ENCODE results near the gene PSMF1. TPM values are rescaled to one million over a fixed set of nuclear protein-coding genes. Genes with fewer than 3 reads are reported as not detected.

PSMF1 gene
- total and polyA plus RNA-seq, 2 of the 4 experiments (the other 2 are of a cell fraction): 93.6 to 109 TPM

DNA sequence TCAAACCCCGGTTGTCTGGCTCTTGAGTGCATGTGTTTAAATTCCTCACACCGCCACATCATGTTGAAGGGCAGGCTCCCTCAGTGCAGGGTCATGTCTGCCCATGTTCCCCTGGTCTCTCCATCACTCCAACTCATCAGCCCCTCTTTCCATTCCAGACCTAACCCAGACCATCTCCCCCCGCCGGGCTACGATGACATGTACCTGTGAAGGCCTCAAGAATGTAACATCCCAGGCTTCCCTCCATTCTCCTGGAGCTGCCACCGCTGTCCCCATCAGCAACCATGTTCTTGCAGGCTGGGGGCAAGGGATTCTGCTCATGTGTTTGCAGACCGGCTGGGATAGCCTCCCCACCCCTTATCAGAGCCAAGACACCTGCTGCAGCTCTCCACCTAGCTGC is 46.5 kb downstream of the PSMF1 start:
- no peak overlapping the region for H2BK15ac ChIP-seq (ENCODE audit: low read depth, low read length)
- no peak overlapping the region for H4K5ac ChIP-seq (ENCODE audit: low read depth, low read length)
- POLR2A ChIA-PET (ENCODE audit: unreplicated experiment): no interaction called here
- intact Hi-C loops (cut with micrococcal nuclease): no loop called here
- H3K9me1 ChIP-seq (ENCODE audit: insufficient read depth, low read length): peaks cover 26% of the 10 kb centered on the region
- no peak overlapping the region for H4K8ac ChIP-seq (ENCODE audit: low read depth in 2 of 2, low read length in 2 of 2)
- H2AK5ac ChIP-seq (ENCODE audit: low read depth, low read length): no peak overlapping the region
- TSS peak; percentile 63 for BruUV-seq (replicated peaks)
- H2AK9ac ChIP-seq (replicated peaks; ENCODE audit: low read depth, low read length, poor library complexity): no peak overlapping the region
- DNase-seq (no peak), ATAC-seq (ENCODE audit: low read depth) (no peak)
- H2AFZ ChIP-seq (replicated peaks; ENCODE audit: low read length, poor library complexity): no peak overlapping the region
- H3K9ac ChIP-seq (ENCODE audit: low read depth, low read length): no peak overlapping the region
- H3K18ac ChIP-seq (ENCODE audit: low read depth, low read length): no peak overlapping the region
- no peak overlapping the region for H3K56ac ChIP-seq (ENCODE audit: extremely low read depth, insufficient read depth, low read length)
- TF ChIP-seq, protein P1, sequence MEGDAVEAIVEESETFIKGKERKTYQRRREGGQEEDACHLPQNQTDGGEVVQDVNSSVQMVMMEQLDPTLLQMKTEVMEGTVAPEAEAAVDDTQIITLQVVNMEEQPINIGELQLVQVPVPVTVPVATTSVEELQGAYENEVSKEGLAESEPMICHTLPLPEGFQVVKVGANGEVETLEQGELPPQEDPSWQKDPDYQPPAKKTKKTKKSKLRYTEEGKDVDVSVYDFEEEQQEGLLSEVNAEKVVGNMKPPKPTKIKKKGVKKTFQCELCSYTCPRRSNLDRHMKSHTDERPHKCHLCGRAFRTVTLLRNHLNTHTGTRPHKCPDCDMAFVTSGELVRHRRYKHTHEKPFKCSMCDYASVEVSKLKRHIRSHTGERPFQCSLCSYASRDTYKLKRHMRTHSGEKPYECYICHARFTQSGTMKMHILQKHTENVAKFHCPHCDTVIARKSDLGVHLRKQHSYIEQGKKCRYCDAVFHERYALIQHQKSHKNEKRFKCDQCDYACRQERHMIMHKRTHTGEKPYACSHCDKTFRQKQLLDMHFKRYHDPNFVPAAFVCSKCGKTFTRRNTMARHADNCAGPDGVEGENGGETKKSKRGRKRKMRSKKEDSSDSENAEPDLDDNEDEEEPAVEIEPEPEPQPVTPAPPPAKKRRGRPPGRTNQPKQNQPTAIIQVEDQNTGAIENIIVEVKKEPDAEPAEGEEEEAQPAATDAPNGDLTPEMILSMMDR (conservative IDR thresholded peaks at IDR 0.05; ENCODE audit: low read depth, low read length): no peak
- TF ChIP-seq CHD1 (IDR thresholded peaks at IDR 0.05; ENCODE audit: low read depth, low read length): no peak
- H4K91ac ChIP-seq (ENCODE audit: insufficient read depth, low read depth, low read length): no peak overlapping the region
- peaks cover 16% of the 10 kb centered on the region; the same call in 1 of the 2 replicates for H4K20me1 ChIP-seq (ENCODE audit: insufficient read depth, low read length)
- no peak overlapping the region for H2BK20ac ChIP-seq (ENCODE audit: low read depth, low read length)
- no peak overlapping the region for H2BK120ac ChIP-seq (ENCODE audit: low read depth, low read length)
- 93% methylated on average over 3 of the region's 7 CpGs; no CpG with 5 or more reads in 1 of the 2 experiments for WGBS, 2 experiments (ENCODE audit: extremely low coverage in 2 of 2, insufficient read length in 1 of 2)
- no peak overlapping the region for H3K14ac ChIP-seq (replicated peaks; ENCODE audit: low read depth, low read length)
- dilution Hi-C loops (cut with HindIII; ENCODE audit: low sequenced_read_pairs, unreplicated experiment): no loop called here
- no peak overlapping the region for H2BK5ac ChIP-seq (ENCODE audit: low read depth, low read length, poor library complexity, severe bottlenecking)
- H3K4me3 ChIP-seq (ENCODE audit: insufficient read depth, low read depth, low read length): no peak overlapping the region
- in situ Hi-C loops (cut with MboI; ENCODE audit: low sequenced_read_pairs): no loop called here
- H3K23ac ChIP-seq (ENCODE audit: low read depth, low read length): no peak overlapping the region
- H3K4me1 ChIP-seq (ENCODE audit: control insufficient read depth, insufficient read depth, low read length): no peaks in the 10 kb centered on the region
- no peaks in the 10 kb centered on the region for H3K9me3 ChIP-seq (ENCODE audit: control insufficient read depth, insufficient read depth, low read length)
- peaks cover 3 to 16% of the 10 kb centered on the region in 2 experiments; a peak in 3 of 4 replicates for H3K79me1 ChIP-seq (ENCODE audit: low read depth in 1 of 2, low read length in 2 of 2)
- no peak overlapping the region for H3K27ac ChIP-seq (ENCODE audit: insufficient read depth, low read length)
- H3K36me3 ChIP-seq (ENCODE audit: control insufficient read depth, insufficient read depth, low read length): peaks cover 62% of the 10 kb centered on the region
- no peak overlapping the region for H3K4ac ChIP-seq (ENCODE audit: low read depth, low read length)
- no peak overlapping the region for H3K4me2 ChIP-seq (ENCODE audit: low read depth, low read length)
- H3K27me3 ChIP-seq (ENCODE audit: control insufficient read depth, insufficient read depth, low read length): no peaks in the 10 kb centered on the region
- CTCF ChIA-PET: no interaction called here

All from IMR-90 (cell line).